Iris pigment epithelial cell (primary cell): ENCODE data around the gene OR6Q1.
"Not testable (repeated sequence)": the region's sequence is repeated elsewhere in the genome, so short reads cannot be mapped to it uniquely, and the experiment has no call there.

Source experiments
- DNase-seq: peaks from one replicate; pipeline ENCODE4 v3.0.0-alpha.2; 2011; ENCODE audit warnings: low read depth

The OR6Q1 gene

GRCh38 chr11:58030653-58031052 lies at the start of gene OR6Q1:
Gene OR6Q1, plus strand, starts transcription at chr11:58030953. Its CDS starts 0 bp downstream, at chr11:58030953.
- DNase-seq: no peak

GRCh38 chr11:57981536-57981935 lies 49.2 kb upstream of the OR6Q1 start:
- no peak for DNase-seq

GRCh38 chr11:57982776-57983175 lies 48.0 kb upstream of the OR6Q1 start:
- no peak for DNase-seq

- no peak for DNase-seq
Measured at GRCh38 chr11:57983191-57983590, 47.6 kb upstream of the OR6Q1 start.

GRCh38 chr11:57999523-57999922 lies 31.2 kb upstream of the OR6Q1 start:
- DNase-seq: not testable (repeated sequence)

- not testable (repeated sequence) for DNase-seq
Measured at GRCh38 chr11:58000021-58000420, 30.7 kb upstream of the OR6Q1 start.

GRCh38 chr11:58000699-58001098 lies 30.1 kb upstream of the OR6Q1 start:
- no peak for DNase-seq

- no peak for DNase-seq
Measured at GRCh38 chr11:58003036-58003435, 27.7 kb upstream of the OR6Q1 start.

GRCh38 chr11:58003591-58003990 lies 27.2 kb upstream of the OR6Q1 start:
- no peak for DNase-seq

- DNase-seq: no peak
Measured at GRCh38 chr11:58004664-58005063, 26.1 kb upstream of the OR6Q1 start.

- peak; percentile 44 for DNase-seq
Measured at GRCh38 chr11:58006940-58007339, 23.8 kb upstream of the OR6Q1 start.

GRCh38 chr11:58011771-58012170 lies 19.0 kb upstream of the OR6Q1 start:
- no peak for DNase-seq

GRCh38 chr11:58023435-58023931 lies 7.3 kb upstream of the OR6Q1 start, which contains the start of gene OR9Q1:
Gene OR9Q1, plus strand, starts transcription at chr11:58023881. Its CDS starts 155,564 bp downstream, at chr11:58179445.
- no peak for DNase-seq

GRCh38 chr11:58024601-58025091 lies 6.1 kb upstream of the OR6Q1 start:
- peak; percentile 23 for DNase-seq

- peak; percentile 57 for DNase-seq
Measured at GRCh38 chr11:58027341-58027740, 3.4 kb upstream of the OR6Q1 start.

GRCh38 chr11:58028687-58029411 lies 1.9 kb upstream of the OR6Q1 start:
- peak; percentile 20 for DNase-seq

- DNase-seq: no peak
Measured at GRCh38 chr11:58034471-58034870, 3.7 kb downstream of the OR6Q1 start.

- DNase-seq: no peak
Measured at GRCh38 chr11:58039589-58039988, 8.8 kb downstream of the OR6Q1 start.

- no peak for DNase-seq
Measured at GRCh38 chr11:58043379-58043778, 12.6 kb downstream of the OR6Q1 start.

- no peak for DNase-seq
Measured at GRCh38 chr11:58046231-58046630, 15.5 kb downstream of the OR6Q1 start.

- DNase-seq: no peak
Measured at GRCh38 chr11:58047818-58048217, 17.1 kb downstream of the OR6Q1 start.

- DNase-seq: no peak
Measured at GRCh38 chr11:58055806-58056401, 25.2 kb downstream of the OR6Q1 start.

- DNase-seq: peak; percentile 42
Measured at GRCh38 chr11:58057481-58057880, 26.7 kb downstream of the OR6Q1 start.
